GM12878 (cell line): ENCODE data around the gene TRERF1. TPM values are rescaled to one million over a fixed set of nuclear protein-coding genes. Genes with fewer than 3 reads are reported as not detected.

ENCODE experiments used
- ATAC-seq: fragments of 200-7000 bp; cut with Tn5 transposase; 3 replicates; pipeline ENCODE4 v1.9.1; 2020; ENCODE audit warnings: mild to moderate bottlenecking, moderate library complexity
- BruUV-seq: library from RNA; stranded (reverse); fragments of 400-500 nt; replicated peaks from 2 replicates; lab custom pipeline; 2021; lab: Mats Ljungman, UMichigan
- CTCF ChIA-PET: fragments of 300-600 bp; sonication (Branson Sonifier 250); formaldehyde crosslinking; extraction: SDS; loops from one replicate; lab custom pipeline; 2021; ENCODE audit warnings: inconsistent platforms; lab: Yijun Ruan, JAX
- POLR2A ChIA-PET: fragments of 350-600 bp; formaldehyde crosslinking; extraction: SDS; loops from one replicate; lab custom pipeline; 2021; ENCODE audit warnings: inconsistent platforms; lab: Charles Lee
- RAD21 ChIA-PET: fragments of 300-600 bp; sonication (Branson Sonifier 250); formaldehyde crosslinking; loops from one replicate; lab custom pipeline; 2023; ENCODE audit warnings: antibody characterized with exemption; ENCODE audit not compliant: unreplicated experiment; lab: Charles Lee
- SMC1A ChIA-PET: fragments of 300-600 bp; sonication (Branson Sonifier 250); formaldehyde crosslinking; loops from one replicate; lab custom pipeline; 2023; ENCODE audit not compliant: unreplicated experiment, uncharacterized antibody; lab: Charles Lee
- DNase-seq: peaks from one replicate; pipeline ENCODE4 v3.0.0-alpha.2; 2011; ENCODE audit warnings: low read depth, low spot score
- FAIRE-seq: peaks from 3 replicates; lab custom pipeline; 2011; peaks lifted over from hg19 to GRCh38; lab: Jason Lieb, UNC
- H2AFZ ChIP-seq: 2 replicates; pipeline ENCODE4 v1.6.0; 2011; ENCODE audit warnings: low read depth, low read length, control low read depth; ENCODE audit not compliant: control insufficient read depth
- H3K27ac ChIP-seq: 2 replicates; pipeline ENCODE4 v1.5.1; 2011; ENCODE audit warnings: control low read depth; ENCODE audit not compliant: control insufficient read depth, insufficient read depth
- H3K27me3 ChIP-seq, 2 experiments: replicated peaks in 1 of 2; 2 replicates each; pipeline versions ENCODE4 v1.6.0 to v1.6.1; 2011; ENCODE audit warnings: low read length in 1 of 2; ENCODE audit not compliant: control insufficient read depth in 2 of 2, insufficient read depth in 2 of 2
- H3K36me3 ChIP-seq, 2 experiments: 2 replicates each; pipeline ENCODE4 v1.5.1; 2011; ENCODE audit warnings: low read length in 1 of 2; ENCODE audit not compliant: control insufficient read depth in 2 of 2, insufficient read depth in 2 of 2
- H3K4me1 ChIP-seq: 2 replicates; pipeline ENCODE4 v1.6.1; 2011; ENCODE audit warnings: mild to moderate bottlenecking, low read length, moderate library complexity, mixed read lengths; ENCODE audit not compliant: control insufficient read depth, insufficient read depth
- H3K4me2 ChIP-seq: 2 replicates; pipeline ENCODE4 v1.6.0; 2011; ENCODE audit warnings: control low read depth; ENCODE audit not compliant: control insufficient read depth, insufficient read depth
- H3K4me3 ChIP-seq: fragments of 200-600 bp; sonication (generic); 2 replicates; pipeline ENCODE4 v1.5.1; 2016
- H3K79me2 ChIP-seq: 2 replicates; pipeline ENCODE4 v1.6.0; 2011; ENCODE audit warnings: low read length; ENCODE audit not compliant: control insufficient read depth, insufficient read depth
- H3K9ac ChIP-seq: 2 replicates; pipeline ENCODE4 v1.8.0; 2011; ENCODE audit warnings: low read length, control low read depth, mixed read lengths; ENCODE audit not compliant: control insufficient read depth, insufficient read depth
- H3K9me3 ChIP-seq: replicated peaks from 3 replicates; pipeline ENCODE4 v1.5.1; 2011; ENCODE audit warnings: mild to moderate bottlenecking, low read length; ENCODE audit not compliant: control insufficient read depth, insufficient read depth
- H4K20me1 ChIP-seq: 2 replicates; pipeline ENCODE4 v1.6.0; 2011; ENCODE audit not compliant: control insufficient read depth, insufficient read depth
- BCL11A ChIP-seq: IDR thresholded peaks from 2 replicates; pipeline ENCODE4 v1.6.1; 2011; ENCODE audit warnings: low read depth, low read length
- CHD2 ChIP-seq: IDR thresholded peaks from 2 replicates; pipeline ENCODE4 v1.6.1; 2011; ENCODE audit warnings: low read depth, low read length, improper control_type of control experiment, borderline replicate concordance
- ESRRA ChIP-seq: IDR thresholded peaks from 2 replicates; pipeline ENCODE4 v1.6.1; 2012; ENCODE audit warnings: mild to moderate bottlenecking, low read length, improper control_type of control experiment
- HDGF ChIP-seq: fragments of 450-650 bp; IDR thresholded peaks from 2 replicates; pipeline ENCODE4 v1.6.1; 2016; ENCODE audit warnings: antibody characterized with exemption
- IRF5 ChIP-seq: fragments of 450-650 bp; IDR thresholded peaks from 2 replicates; pipeline ENCODE4 v1.6.1; 2017; ENCODE audit warnings: borderline replicate concordance
- NFYB ChIP-seq: IDR thresholded peaks from 2 replicates; pipeline ENCODE4 v1.6.1; 2011; ENCODE audit warnings: low read depth, mild to moderate bottlenecking, low read length, improper control_type of control experiment, moderate library complexity; ENCODE audit not compliant: insufficient read depth
- POLR2AphosphoS5 ChIP-seq: IDR thresholded peaks from 2 replicates; pipeline ENCODE4 v1.6.1; 2011; ENCODE audit warnings: mild to moderate bottlenecking, low read length, inconsistent platforms
- SIN3A ChIP-seq: IDR thresholded peaks from 2 replicates; pipeline ENCODE4 v1.6.1; 2012; ENCODE audit warnings: low read depth, low read length, improper control_type of control experiment
- USF1 ChIP-seq: IDR thresholded peaks from 2 replicates; pipeline ENCODE4 v1.6.1; 2011; ENCODE audit warnings: borderline replicate concordance, low read depth, mild to moderate bottlenecking, moderate library complexity, mixed read lengths, low read length; ENCODE audit not compliant: insufficient read depth; ENCODE audit errors: extremely low read length
- WRNIP1 ChIP-seq: IDR thresholded peaks from 2 replicates; pipeline ENCODE4 v1.6.1; 2011; ENCODE audit warnings: low read depth, low read length, improper control_type of control experiment, borderline replicate concordance
- ZNF274 ChIP-seq: IDR thresholded peaks from one replicate; pipeline ENCODE4 v1.8.0; 2011; ENCODE audit not compliant: insufficient read length, insufficient read depth
- ZSCAN29 ChIP-seq: fragments of 450-650 bp; IDR thresholded peaks from 2 replicates; pipeline ENCODE4 v1.6.1; 2017; ENCODE audit warnings: mild to moderate bottlenecking, moderate library complexity
- WGBS: methylation state at CpG from one replicate; pipeline ENCODE4 v1.1.6; 2016; ENCODE audit warnings: low lambda C conversion rate; ENCODE audit not compliant: insufficient replicate concordance, insufficient coverage; ENCODE audit errors: missing lambda C conversion rate; 5-methylcytosine and 5-hydroxymethylcytosine counted together
- in situ Hi-C: fragments of 300-500 bp; cut with MboI; formaldehyde crosslinking; loops from 9 replicates; pipeline ENCODE4 v1.14.3; 2018; ENCODE audit warnings: mixed read lengths
- intact Hi-C: fragments of 100-400 bp; cut with micrococcal nuclease; formaldehyde crosslinking; loops from one replicate; pipeline ENCODE4 v1.14.2; 2022; ENCODE audit not compliant: unreplicated experiment
- polyA plus RNA-seq, 11 experiments: library from polyadenylated mRNA; depleted of rRNA in 4 of 11; unstranded in 6 of 11; stranded (reverse) in 5 of 11; fragments of >200 nt; fragmentation: Nextera tagmentation in 4 of 11; fragmentation: Illumina TruSeq in 1 of 11; extraction: Ambion mirVana in 4 of 11; extraction: Trizol in 1 of 11; gene quantifications; 1 replicate in 1 of 11; 2 replicates in 10 of 11; pipeline versions ENCODE4 v1.2.1 to v1.2.3, GENCODE V29; 2011 to 2016; ENCODE audit warnings: inconsistent platforms in 2 of 11, missing spikeins in 2 of 11, low read depth in 1 of 11
- total RNA-seq, 4 experiments: library from RNA; depleted of rRNA in 3 of 4; stranded (reverse); fragments of >200 nt in 3 of 4; fragmentation: Illumina TruSeq in 1 of 4; extraction: Trizol in 1 of 4; gene quantifications; 2 replicates each; pipeline versions ENCODE4 v1.2.1 to v1.2.3, GENCODE V29; 2013 to 2021
- TF ChIP-seq, protein P1 (sequence below): fragments of 150-350 bp; IDR thresholded peaks from 2 replicates; pipeline ENCODE4 v1.6.1; 2016; ENCODE audit warnings: low read depth, low read length

The TRERF1 gene
- total and polyA plus RNA-seq, 10 of the 15 experiments (the other 5 are each of a cell fraction or from before 2014, with no cell fraction given), result 2.2 to 19.4 (median 7.2) TPM

DNA sequence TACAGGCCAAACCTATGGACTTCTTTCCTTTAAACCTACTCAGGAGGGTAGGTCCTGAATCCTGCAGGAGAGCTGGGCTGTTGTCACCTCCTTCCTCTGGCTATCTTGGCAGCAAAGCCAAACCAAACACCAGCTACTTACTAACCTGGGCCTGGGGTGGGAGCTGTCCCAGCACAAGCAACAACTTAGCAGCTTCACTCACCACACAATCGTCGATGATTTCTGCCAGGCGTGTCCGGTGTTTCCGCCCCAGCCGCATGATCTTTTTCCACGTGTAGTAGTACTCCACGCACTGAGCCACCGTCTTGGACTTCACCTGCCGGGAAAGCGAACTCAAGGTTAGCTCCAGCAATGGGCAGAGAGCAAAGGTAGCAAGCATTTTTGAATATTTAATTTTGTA lies 208.7 kb downstream of the TRERF1 start:
- no TSS peak for BruUV-seq
- WGBS, result 98% methylated on average over 11 of the region's 11 CpGs
- Histone ChIP-seq H3K9me3 (no peaks in the 10 kb centered on the region), H2AFZ (no peak overlapping the region), H3K27ac (no peak overlapping the region), H3K27me3 (no peaks in the 10 kb centered on the region), H3K9ac (no peak overlapping the region), H3K4me2 (no peak overlapping the region), H3K36me3 (peaks cover 0 to 2% of the 10 kb centered on the region in 2 experiments; a peak in 1 of 4 replicates), H4K20me1 (no peaks in the 10 kb centered on the region), H3K4me1 (peaks cover 14% of the 10 kb centered on the region), H3K79me2 (no peaks in the 10 kb centered on the region), H3K4me3 (no peak overlapping the region)
- intact Hi-C loops (no loop called here), in situ Hi-C loops (no loop called here)
- ChIA-PET POLR2A (no interaction called here), RAD21 (interaction anchor here (1.8 kb wide), 1 partner anchor 17 kb away, joined by 6 read pairs; no protein-coding TSS in a partner anchor), SMC1A (interaction anchor here (1.2 to 1.3 kb wide), 2 partner anchors 8 to 305 kb away, joined by 3 read pairs; no protein-coding TSS in a partner anchor), CTCF (interaction anchor here (1.1 to 2.5 kb wide), 2 partner anchors 8 to 18 kb away, joined by 3 to 7 read pairs; no protein-coding TSS in a partner anchor)
- no peak for TF ChIP-seq HDGF
- TF ChIP-seq ESRRA, result no peak
- no peak for TF ChIP-seq BCL11A
- TF ChIP-seq IRF5, result no peak
- no peak for TF ChIP-seq USF1
- TF ChIP-seq, protein P1, sequence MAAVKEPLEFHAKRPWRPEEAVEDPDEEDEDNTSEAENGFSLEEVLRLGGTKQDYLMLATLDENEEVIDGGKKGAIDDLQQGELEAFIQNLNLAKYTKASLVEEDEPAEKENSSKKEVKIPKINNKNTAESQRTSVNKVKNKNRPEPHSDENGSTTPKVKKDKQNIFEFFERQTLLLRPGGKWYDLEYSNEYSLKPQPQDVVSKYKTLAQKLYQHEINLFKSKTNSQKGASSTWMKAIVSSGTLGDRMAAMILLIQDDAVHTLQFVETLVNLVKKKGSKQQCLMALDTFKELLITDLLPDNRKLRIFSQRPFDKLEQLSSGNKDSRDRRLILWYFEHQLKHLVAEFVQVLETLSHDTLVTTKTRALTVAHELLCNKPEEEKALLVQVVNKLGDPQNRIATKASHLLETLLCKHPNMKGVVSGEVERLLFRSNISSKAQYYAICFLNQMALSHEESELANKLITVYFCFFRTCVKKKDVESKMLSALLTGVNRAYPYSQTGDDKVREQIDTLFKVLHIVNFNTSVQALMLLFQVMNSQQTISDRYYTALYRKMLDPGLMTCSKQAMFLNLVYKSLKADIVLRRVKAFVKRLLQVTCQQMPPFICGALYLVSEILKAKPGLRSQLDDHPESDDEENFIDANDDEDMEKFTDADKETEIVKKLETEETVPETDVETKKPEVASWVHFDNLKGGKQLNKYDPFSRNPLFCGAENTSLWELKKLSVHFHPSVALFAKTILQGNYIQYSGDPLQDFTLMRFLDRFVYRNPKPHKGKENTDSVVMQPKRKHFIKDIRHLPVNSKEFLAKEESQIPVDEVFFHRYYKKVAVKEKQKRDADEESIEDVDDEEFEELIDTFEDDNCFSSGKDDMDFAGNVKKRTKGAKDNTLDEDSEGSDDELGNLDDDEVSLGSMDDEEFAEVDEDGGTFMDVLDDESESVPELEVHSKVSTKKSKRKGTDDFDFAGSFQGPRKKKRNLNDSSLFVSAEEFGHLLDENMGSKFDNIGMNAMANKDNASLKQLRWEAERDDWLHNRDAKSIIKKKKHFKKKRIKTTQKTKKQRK, result no peak
- TF ChIP-seq SIN3A, result no peak
- TF ChIP-seq CHD2, result no peak
- no peak for TF ChIP-seq WRNIP1
- no peak for TF ChIP-seq ZNF274
- TF ChIP-seq POLR2AphosphoS5, result no peak
- TF ChIP-seq ZSCAN29, result no peak
- no peak for TF ChIP-seq NFYB
- FAIRE-seq (no peak), DNase-seq (no peak), ATAC-seq (no peak)
